ENCODE measurements around the gene OS9.

- no peak for TF ChIP-seq CTCF (IDR thresholded peaks at IDR 0.05)
- TF ChIP-seq POLR2A (IDR thresholded peaks at IDR 0.05) = no peak
Measured at GRCh38 chr12:57745485-57745881, 51.6 kb downstream of the OS9 start.
